ENCODE measurements around the gene SHC4. TPM values are rescaled to one million over a fixed set of nuclear protein-coding genes. Genes with fewer than 3 reads are reported as not detected.

The SHC4 gene
- total RNA-seq, 4 donors from 2014 or later, result 0.63 to 4.7 (median 1.6) TPM

DNA sequence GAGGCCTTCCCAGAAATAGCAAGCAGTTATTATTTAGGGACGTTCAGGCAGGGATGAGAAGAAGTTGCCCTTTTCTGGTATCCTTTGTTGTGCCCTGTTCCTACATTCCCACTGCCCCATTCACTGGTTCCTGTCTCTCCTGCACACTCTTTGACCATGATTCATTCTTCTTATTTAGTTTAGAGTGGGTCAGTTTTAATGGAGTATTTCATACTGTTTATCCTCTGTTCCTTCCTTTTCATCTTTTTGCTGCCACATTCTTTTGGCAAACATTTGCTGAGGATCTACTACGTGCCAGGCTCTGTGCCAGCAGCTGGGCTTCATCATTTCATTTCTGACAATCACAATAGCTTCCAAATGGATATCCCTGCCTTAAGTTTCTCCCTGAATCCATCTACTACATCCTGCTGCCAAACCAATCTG, 97.6 kb downstream of the SHC4 start:
- intact Hi-C loops (cut with DNase I; ENCODE audit: low total_unique reads), result loop anchor here (10.0 kb wide), 2 partner anchors 279 to 1279 kb away; no protein-coding TSS in a partner anchor

DNA sequence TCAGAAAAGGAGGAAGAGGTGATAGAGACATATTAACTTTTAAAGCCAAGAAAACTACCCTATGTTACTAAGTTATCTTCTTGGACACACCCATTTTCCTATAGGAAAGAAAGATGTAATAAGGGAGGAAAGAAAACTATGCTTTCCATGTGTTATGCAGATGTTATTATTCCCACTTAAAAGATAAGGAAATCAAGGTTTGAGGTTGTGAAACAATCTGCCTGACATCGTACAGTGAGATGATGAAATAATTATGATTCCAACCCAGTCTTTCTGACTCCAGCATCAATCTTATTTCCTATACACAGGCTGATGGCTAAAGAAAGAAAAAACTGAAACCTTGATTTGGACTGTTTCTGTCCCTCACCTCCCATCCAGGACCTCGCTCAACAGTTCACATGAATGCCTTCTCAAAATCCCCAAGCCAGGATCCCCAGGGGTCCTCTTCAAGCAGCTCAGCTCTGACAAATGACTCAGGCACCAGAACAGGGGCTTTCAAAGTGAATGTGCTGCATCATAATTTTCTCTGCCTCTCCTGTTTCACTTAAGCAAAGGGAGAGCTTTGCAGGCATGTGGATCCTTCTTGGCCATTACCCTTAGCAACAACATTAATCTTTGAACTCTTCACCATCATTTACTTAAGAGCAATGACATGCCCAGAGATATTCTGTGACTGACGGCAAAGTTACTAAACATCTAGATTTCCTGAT, 98.2 kb downstream of the SHC4 start:
- TF ChIP-seq, protein P1, sequence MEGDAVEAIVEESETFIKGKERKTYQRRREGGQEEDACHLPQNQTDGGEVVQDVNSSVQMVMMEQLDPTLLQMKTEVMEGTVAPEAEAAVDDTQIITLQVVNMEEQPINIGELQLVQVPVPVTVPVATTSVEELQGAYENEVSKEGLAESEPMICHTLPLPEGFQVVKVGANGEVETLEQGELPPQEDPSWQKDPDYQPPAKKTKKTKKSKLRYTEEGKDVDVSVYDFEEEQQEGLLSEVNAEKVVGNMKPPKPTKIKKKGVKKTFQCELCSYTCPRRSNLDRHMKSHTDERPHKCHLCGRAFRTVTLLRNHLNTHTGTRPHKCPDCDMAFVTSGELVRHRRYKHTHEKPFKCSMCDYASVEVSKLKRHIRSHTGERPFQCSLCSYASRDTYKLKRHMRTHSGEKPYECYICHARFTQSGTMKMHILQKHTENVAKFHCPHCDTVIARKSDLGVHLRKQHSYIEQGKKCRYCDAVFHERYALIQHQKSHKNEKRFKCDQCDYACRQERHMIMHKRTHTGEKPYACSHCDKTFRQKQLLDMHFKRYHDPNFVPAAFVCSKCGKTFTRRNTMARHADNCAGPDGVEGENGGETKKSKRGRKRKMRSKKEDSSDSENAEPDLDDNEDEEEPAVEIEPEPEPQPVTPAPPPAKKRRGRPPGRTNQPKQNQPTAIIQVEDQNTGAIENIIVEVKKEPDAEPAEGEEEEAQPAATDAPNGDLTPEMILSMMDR (IDR thresholded peaks at IDR 0.05), result no peak
- no peak for TF ChIP-seq POLR2A (IDR thresholded peaks at IDR 0.05)
- intact Hi-C loops (cut with DNase I; ENCODE audit: low total_unique reads), result loop anchor here (10.0 kb wide), 2 partner anchors 279 to 1279 kb away; no protein-coding TSS in a partner anchor
- H3K4me3 ChIP-seq (ENCODE audit: low read depth, poor library complexity, severe bottlenecking), result no peak overlapping the region
- WGBS, 2 donors, result 73 to 79% methylated on average over 3 of the region's 3 CpGs
- no peak for DNase-seq (ENCODE audit: low spot score in 2 of 2)

More for the DNA sequence above, 97.6 kb downstream of the SHC4 start:
- no peak overlapping the region for H3K4me3 ChIP-seq (ENCODE audit: low read depth, poor library complexity, severe bottlenecking)
- no peak for DNase-seq (ENCODE audit: low spot score in 2 of 2)
- WGBS, 2 donors, result 45 to 51% methylated on average over 2 of the region's 2 CpGs
- TF ChIP-seq, protein P1 (IDR thresholded peaks at IDR 0.05), result no peak
- TF ChIP-seq POLR2A (IDR thresholded peaks at IDR 0.05), result no peak

DNA sequence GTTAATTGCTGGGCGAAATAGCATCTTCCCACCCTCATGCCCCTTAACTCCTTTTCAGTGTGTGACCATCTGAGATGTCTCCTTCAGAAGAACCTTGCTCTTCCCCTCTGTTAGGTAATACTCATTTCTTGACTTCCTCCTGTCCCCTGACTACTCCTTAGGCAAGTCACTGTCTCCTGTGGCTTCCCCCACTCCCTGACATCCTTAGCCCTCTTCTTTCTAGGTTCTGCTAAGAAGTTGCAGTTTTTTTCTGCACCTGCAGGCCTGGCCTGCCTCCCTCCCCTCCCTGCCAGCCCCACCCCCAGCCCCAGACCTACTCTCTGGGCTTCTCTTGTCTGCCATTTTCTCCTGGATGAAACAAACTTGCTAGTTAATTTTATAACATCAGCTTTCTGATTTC, 101.0 kb downstream of the SHC4 start:
- TF ChIP-seq, protein P1 (IDR thresholded peaks at IDR 0.05), result no peak
- no peak for TF ChIP-seq POLR2A (IDR thresholded peaks at IDR 0.05)
- no peak overlapping the region for H3K4me3 ChIP-seq (ENCODE audit: low read depth, poor library complexity, severe bottlenecking)
- 96% methylated on average over 1 of the region's 1 CpG for WGBS, 2 donors
- intact Hi-C loops (cut with DNase I; ENCODE audit: low total_unique reads), result loop anchor here (10.0 kb wide), 2 partner anchors 282 to 1282 kb away; no protein-coding TSS in a partner anchor
- no peak for DNase-seq (ENCODE audit: low spot score in 2 of 2)

DNA sequence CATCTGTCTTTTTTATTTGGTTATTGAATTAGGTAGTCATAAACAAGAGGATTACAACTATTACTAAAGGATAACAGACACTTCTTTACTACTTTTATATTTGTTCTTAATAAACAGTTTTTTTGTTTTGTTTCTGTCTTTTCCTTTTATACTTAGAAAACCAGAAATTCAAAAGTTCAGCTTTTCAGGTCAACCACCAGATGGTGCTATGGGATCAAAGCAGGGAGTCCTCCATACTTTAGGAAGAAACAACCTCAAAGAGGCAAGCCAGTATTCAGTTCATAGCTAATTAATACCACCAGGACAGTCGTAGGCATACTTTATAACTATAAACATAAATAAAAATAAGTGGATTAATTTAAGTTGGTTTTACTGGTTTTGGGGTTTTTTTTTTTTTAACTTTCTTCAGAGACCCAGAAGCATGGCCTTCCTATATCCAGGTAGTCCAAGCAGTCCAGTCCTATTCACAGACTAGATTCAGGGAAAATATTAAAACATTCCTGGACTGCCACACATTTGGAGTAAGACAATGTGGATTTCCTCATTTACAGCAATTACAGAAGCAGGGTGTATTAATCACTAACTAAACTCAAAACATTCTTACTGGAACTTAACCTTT, 101.8 kb downstream of the SHC4 start:
- no peak for DNase-seq (ENCODE audit: low spot score in 2 of 2)
- 4 to 5% methylated on average over 1 of the region's 1 CpG for WGBS, 2 donors
- TF ChIP-seq, protein P1 (IDR thresholded peaks at IDR 0.05), result peak in 1 of 3 donors; percentile 22
- TF ChIP-seq POLR2A (IDR thresholded peaks at IDR 0.05), result no peak
- no peak overlapping the region for H3K4me3 ChIP-seq (ENCODE audit: low read depth, poor library complexity, severe bottlenecking)
- intact Hi-C loops (cut with DNase I; ENCODE audit: low total_unique reads), result loop anchor here (10.0 kb wide), 2 partner anchors 283 to 1283 kb away; no protein-coding TSS in a partner anchor

DNA sequence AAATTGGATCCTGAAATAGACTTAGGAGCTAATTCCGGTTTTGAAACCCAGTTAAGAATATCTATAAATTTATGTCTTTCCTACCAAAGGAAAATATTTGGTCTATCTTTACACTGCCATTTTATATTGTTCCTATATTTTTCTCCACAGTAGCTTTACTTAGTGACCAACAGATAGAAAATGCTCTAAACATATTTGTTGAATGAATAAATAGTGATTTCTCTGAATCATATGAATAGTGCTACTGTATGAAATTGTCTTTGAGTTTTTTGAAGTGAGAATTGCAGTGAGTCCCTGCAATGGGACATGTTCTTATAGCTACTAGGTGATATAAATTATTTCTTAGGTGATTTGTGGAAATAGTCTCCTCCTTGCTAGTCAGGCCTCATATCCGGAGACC, 104.3 kb downstream of the SHC4 start:
- no peak for DNase-seq (ENCODE audit: low spot score in 2 of 2)
- H3K4me3 ChIP-seq (ENCODE audit: low read depth, poor library complexity, severe bottlenecking), result no peak overlapping the region
- TF ChIP-seq POLR2A (IDR thresholded peaks at IDR 0.05), result no peak
- TF ChIP-seq, protein P1 (IDR thresholded peaks at IDR 0.05), result no peak
- intact Hi-C loops (cut with DNase I; ENCODE audit: low total_unique reads), result no loop called here
- WGBS, 2 donors, result 84 to 92% methylated on average over 2 of the region's 2 CpGs

Data from lower leg skin (tissue), 4 donors.